HUES6 (cell line): ENCODE measurements around the gene PCGF2.

Source experiments
- H3K27ac ChIP-seq: 2 replicates; pipeline ENCODE4 v1.7.0; 2013; ENCODE audit warnings: low read depth, mild to moderate bottlenecking, low read length, inconsistent platforms
- H3K27me3 ChIP-seq: 2 replicates; pipeline ENCODE4 v1.6.1; 2013; ENCODE audit warnings: low read length; ENCODE audit not compliant: control insufficient read depth, insufficient read depth
- H3K36me3 ChIP-seq: 2 replicates; pipeline ENCODE4 v1.6.1; 2013; ENCODE audit warnings: low read length; ENCODE audit not compliant: control insufficient read depth, insufficient read depth
- H3K4me1 ChIP-seq: 2 replicates; pipeline ENCODE4 v1.6.1; 2013; ENCODE audit warnings: low read length; ENCODE audit not compliant: control insufficient read depth, insufficient read depth
- H3K4me3 ChIP-seq: 2 replicates; pipeline ENCODE4 v1.5.1; 2013; ENCODE audit warnings: low read depth, low read length
- H3K9ac ChIP-seq: one replicate; pipeline ENCODE4 v1.6.1; 2013; ENCODE audit warnings: mild to moderate bottlenecking, low read length
- H3K9me3 ChIP-seq: 2 replicates; pipeline ENCODE4 v1.6.1; 2013; ENCODE audit warnings: low read depth, low read length; ENCODE audit not compliant: control insufficient read depth, insufficient read depth

Gene PCGF2

GRCh38 chr17:38751144-38751807, 3.1 kb upstream of the PCGF2 start:
- Histone ChIP-seq H3K27ac (no peak overlapping the region), H3K27me3 (peaks cover 8% of the 10 kb centered on the region), H3K4me3 (peak overlapping the region; percentile 87), H3K9ac (peak overlapping the region; percentile 90), H3K4me1 (peaks cover 11% of the 10 kb centered on the region), H3K36me3 (peaks cover 22% of the 10 kb centered on the region), H3K9me3 (no peaks in the 10 kb centered on the region)

GRCh38 chr17:38750312-38751121, 2.4 kb upstream of the PCGF2 start:
- peaks cover 15% of the 10 kb centered on the region for H3K36me3 ChIP-seq
- peaks cover 8% of the 10 kb centered on the region for H3K27me3 ChIP-seq
- peaks cover 19% of the 10 kb centered on the region for H3K4me1 ChIP-seq
- peak overlapping the region; percentile 87 for H3K4me3 ChIP-seq
- no peak overlapping the region for H3K27ac ChIP-seq
- H3K9ac ChIP-seq: peak overlapping the region; percentile 90
- H3K9me3 ChIP-seq: no peaks in the 10 kb centered on the region

DNA sequence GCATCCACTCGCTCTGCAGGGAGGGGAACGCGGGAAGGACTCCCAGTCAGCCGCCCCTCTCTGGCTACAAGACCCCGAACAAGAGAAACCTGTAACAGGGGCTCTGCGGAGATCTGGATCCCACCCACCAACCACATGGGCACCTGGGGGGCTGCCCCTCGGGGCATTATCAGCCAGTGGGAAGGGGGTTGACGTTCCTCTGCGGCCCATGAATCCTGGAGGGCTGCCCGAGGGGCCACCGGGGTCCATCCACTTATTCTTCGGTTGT, 1.8 kb upstream of the PCGF2 start:
- H3K9ac ChIP-seq: peak overlapping the region; percentile 90
- no peaks in the 10 kb centered on the region for H3K9me3 ChIP-seq
- peaks cover 21% of the 10 kb centered on the region for H3K4me1 ChIP-seq
- H3K27ac ChIP-seq: no peak overlapping the region
- H3K27me3 ChIP-seq: peaks cover 8% of the 10 kb centered on the region
- H3K36me3 ChIP-seq: peaks cover 13% of the 10 kb centered on the region
- peak overlapping the region; percentile 87 for H3K4me3 ChIP-seq

DNA sequence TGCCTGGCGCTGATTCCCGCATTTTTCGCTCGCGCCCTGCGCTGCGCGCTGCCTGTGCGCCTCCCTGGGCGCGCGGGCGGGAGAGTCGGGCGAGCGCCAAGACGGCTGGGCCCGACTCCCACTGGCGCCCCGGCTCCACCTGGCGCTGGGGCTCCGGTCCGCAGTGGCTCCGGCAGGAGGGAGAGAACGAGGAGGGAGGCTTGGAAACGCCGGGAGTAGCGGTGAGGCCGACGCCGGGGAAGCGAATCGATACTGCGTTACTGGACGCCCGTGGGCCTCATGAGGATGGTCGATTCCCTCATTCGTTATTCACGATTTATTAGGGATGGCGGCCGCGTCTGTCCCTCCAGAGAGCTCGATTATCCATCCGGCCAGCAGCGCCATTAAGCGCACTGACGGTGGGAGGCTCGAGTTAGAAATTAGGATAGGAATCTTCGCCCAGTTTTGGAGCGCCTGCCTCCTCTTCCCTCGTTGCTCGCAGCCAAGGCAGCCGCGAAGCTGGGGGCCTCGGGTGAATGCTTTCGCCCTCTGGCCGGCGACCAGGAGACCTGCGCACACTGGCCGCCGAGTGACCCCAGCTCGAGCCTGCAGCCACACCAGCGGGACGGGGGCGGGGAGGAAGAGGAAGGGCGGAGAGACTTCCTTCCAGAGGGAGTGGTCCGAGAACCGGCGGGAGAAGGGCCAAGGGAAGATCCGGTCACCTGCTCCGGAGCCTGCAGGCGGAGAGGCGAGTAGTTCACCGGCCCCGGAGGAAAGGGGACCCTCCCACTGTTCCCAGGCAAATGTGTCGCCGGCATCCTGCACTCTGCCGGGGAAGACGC, 1.3 kb upstream of the PCGF2 start:
- Histone ChIP-seq H3K9me3 (no peaks in the 10 kb centered on the region), H3K9ac (peak overlapping the region; percentile 90), H3K27ac (peak overlapping the region; percentile 78; the same call in 1 of the 2 replicates), H3K4me3 (peak overlapping the region; percentile 87), H3K36me3 (peaks cover 8% of the 10 kb centered on the region; the same call in 1 of the 2 replicates), H3K4me1 (peaks cover 25% of the 10 kb centered on the region), H3K27me3 (peaks cover 8% of the 10 kb centered on the region)

DNA sequence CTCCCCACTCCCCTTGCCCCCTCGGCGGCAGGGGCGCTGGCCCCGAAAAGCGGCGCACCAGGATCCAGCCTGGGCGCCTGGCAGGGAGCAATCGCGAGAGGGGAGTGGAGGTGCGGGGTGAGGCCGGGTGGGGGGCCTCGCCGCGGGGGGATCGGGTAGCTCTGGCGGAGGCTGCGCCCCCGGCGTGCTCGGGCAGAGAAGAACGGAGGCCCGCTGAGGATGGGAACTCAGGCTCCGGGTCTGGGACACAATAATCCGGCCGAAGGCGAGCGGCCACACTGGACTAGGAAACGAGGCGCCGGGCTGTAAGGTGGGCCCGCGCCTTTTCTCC, 721 bp upstream of the PCGF2 start:
- Histone ChIP-seq H3K9me3 (no peaks in the 10 kb centered on the region), H3K9ac (peak overlapping the region; percentile 90), H3K27ac (peak overlapping the region; percentile 78; the same call in 1 of the 2 replicates), H3K4me3 (peak overlapping the region; percentile 87), H3K4me1 (peaks cover 29% of the 10 kb centered on the region), H3K27me3 (peaks cover 8% of the 10 kb centered on the region), H3K36me3 (0 out of 2 replicates have a peak, but pooled peaks cover 3% of the 10 kb centered on the region)

DNA sequence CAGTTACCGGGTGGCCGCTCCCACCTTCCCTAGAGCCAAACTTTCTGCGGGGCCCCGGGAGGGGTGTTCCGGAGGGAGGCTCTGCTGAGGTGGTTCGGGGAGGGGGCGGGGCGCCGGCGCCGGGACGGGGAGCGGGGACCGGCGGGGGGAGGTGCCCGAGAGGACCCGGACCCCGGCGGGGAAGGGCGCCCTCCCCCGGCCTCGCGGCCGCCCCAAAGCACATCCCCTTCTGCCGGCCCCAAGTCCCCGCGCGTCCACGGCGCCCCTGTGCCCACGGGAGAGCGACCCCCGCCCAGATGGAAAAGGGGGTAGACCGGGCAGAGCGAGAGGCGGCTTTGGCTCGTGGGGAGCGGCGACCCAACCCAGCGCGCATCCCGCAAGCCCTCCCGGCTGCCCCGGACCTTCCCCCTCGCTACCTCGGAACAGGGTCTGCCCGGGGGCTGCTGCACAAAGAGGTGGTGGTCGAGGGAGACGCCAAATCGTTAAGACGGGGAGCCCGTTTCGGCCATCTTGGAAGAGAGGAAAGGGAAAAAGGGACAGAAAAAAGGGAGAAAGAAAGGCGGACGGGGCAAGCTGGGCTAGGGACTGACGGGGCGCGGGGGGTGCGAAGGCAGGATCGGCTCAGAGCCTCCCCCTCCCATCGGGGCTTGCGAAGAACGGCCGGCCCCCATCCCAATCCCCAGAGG, 530 bp downstream of the PCGF2 start:
- H3K9me3 ChIP-seq: no peaks in the 10 kb centered on the region
- peak overlapping the region; percentile 96 for H3K4me3 ChIP-seq
- H3K27ac ChIP-seq: peak overlapping the region; percentile 92
- H3K4me1 ChIP-seq: peaks cover 36% of the 10 kb centered on the region
- peaks cover 3% of the 10 kb centered on the region; the same call in 1 of the 2 replicates for H3K36me3 ChIP-seq
- peak overlapping the region; percentile 95 for H3K9ac ChIP-seq
- peaks cover 8% of the 10 kb centered on the region for H3K27me3 ChIP-seq

DNA sequence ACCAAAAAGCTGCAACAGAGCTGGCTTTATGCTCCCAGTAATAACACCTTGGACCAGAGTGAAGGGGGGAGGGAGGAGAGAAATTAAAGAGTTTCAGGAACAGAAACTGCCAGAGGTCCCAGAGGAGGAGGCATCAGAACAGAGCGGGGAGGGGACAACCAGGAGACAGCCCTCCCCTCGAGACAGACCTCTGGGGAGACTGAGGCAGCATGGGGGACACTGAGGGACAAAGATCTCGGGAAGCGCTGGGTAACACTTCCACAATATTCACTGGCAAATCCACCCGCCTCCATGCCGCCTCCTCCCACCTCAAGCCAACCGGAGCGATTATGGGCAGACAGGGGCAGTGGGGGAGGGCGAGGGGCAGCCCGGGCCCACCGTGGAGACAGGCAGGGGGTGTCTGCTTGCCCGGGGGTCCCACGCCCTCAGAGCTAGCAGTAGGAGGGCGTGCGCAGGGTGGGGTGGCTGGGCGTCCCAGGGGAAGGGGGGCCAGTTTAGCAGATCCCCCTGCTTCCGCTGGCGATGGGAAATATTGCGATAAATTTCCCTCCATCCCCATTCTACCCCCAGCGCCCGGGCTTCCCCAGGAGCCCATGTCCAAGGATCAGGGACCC, 1.2 kb downstream of the PCGF2 start:
- Histone ChIP-seq H3K36me3 (peaks cover 4% of the 10 kb centered on the region; the same call in 1 of the 2 replicates), H3K27me3 (peaks cover 8% of the 10 kb centered on the region), H3K27ac (peak overlapping the region; percentile 53; the same call in 1 of the 2 replicates), H3K9me3 (no peaks in the 10 kb centered on the region), H3K4me1 (peaks cover 37% of the 10 kb centered on the region), H3K4me3 (peak overlapping the region; percentile 96), H3K9ac (peak overlapping the region; percentile 81)

DNA sequence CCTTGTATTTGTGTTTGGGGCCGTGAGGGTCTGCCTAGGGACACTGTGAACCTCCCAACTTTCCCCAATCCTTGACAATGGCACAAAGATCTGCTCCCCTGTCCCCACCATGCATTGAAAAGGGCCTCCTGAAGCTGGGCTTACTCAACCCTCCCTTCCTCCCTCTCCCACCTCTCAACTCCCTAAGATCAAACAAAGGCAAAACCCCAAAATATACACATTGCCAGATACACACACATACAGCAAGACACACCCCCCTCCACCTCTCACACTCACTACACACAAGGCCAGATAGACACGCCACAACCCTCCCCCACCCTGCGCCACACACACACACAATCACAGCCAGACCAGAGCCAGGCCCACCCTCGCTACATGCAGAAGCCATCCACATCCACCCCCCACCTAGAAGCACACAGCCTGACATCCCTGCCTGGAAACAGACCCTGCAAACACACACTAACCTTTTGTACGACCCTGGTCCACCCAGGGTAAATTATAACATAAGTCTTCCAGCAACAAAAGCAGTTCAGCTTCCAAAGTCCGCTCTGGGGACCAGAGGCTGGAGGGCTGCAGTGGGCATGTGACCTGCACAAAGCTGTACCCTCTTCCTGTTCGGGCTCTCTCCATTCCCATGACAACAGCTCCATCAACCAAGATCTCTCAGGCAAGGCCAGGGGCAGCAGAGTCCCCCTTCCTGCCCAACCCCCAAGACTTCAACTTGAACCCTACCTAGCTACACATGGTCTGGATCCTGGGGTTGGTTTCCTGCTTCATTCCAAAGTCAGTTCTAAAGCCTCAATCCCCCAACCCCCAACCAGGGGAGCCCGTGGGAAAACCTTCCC, 1.9 kb downstream of the PCGF2 start:
- H3K4me1 ChIP-seq: peaks cover 44% of the 10 kb centered on the region

DNA sequence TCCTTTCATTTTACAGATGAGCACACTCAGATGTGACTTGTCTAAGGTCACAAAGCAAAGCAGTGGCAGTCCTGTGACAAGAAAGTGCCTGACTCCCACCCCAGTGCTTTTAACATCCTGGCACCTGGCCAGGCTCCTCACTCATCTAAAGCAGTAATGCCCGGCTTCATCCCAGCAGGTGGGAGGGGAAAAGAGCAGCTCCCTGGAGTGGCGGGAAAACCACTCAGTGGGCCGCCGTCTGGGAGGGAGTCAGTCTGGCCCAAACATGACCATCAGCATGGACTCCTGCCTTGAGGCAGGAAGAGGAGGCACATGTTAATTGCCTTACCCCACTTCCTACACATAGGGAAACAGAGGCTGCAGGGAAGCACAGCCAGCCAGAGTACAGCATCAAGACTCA, 2.6 kb downstream of the PCGF2 start:
- H3K4me3 ChIP-seq: peak overlapping the region; percentile 96; the same call in 1 of the 2 replicates
- H3K4me1 ChIP-seq: peaks cover 41% of the 10 kb centered on the region
- H3K9me3 ChIP-seq: no peaks in the 10 kb centered on the region
- H3K36me3 ChIP-seq: peaks cover 14% of the 10 kb centered on the region
- 0 out of 2 replicates have a peak, but pooled peaks cover under 1% of the 10 kb centered on the region for H3K27me3 ChIP-seq
- H3K9ac ChIP-seq: no peak overlapping the region
- H3K27ac ChIP-seq: no peak overlapping the region

More for the DNA sequence above, 1.9 kb downstream of the PCGF2 start:
- Histone ChIP-seq H3K4me3 (peak overlapping the region; percentile 96), H3K27ac (peak overlapping the region; percentile 53; the same call in 1 of the 2 replicates), H3K9ac (peak overlapping the region; percentile 81), H3K36me3 (peaks cover 10% of the 10 kb centered on the region; the same call in 1 of the 2 replicates), H3K27me3 (peaks cover 7% of the 10 kb centered on the region), H3K9me3 (no peaks in the 10 kb centered on the region)
